CD4-positive, alpha-beta T cell treated with Interleukin-4 for 4 hours (primary cell): ENCODE measurements around the gene CDK13.
A peak's percentile ranks its signal among the peaks of the same experiment; 100 is the strongest.
"Not testable (repeated sequence)": the region's sequence is repeated elsewhere in the genome, so short reads cannot be mapped to it uniquely, and the experiment has no call there.

ENCODE experiments used
- DNase-seq: peaks from one replicate; pipeline ENCODE4 v3.0.0-alpha.2; 2020

Gene CDK13

GRCh38 chr7:40105879-40106473 is 155.9 kb downstream of the CDK13 start:
- no peak for DNase-seq

GRCh38 chr7:40115936-40116335 is 165.9 kb downstream of the CDK13 start:
- no peak for DNase-seq

- not testable (repeated sequence) for DNase-seq
Observed at GRCh38 chr7:40117199-40117598, 167.1 kb downstream of the CDK13 start.

- not testable (repeated sequence) for DNase-seq
Observed at GRCh38 chr7:40118201-40118600, 168.1 kb downstream of the CDK13 start.

- no peak for DNase-seq
Observed at GRCh38 chr7:40120020-40120419, 170.0 kb downstream of the CDK13 start.

- DNase-seq: not testable (repeated sequence)
Observed at GRCh38 chr7:40122100-40122939, 172.3 kb downstream of the CDK13 start.

- no peak for DNase-seq
Observed at GRCh38 chr7:40122940-40123254, 172.8 kb downstream of the CDK13 start.

GRCh38 chr7:40133561-40134427 is 183.7 kb downstream of the CDK13 start:
- DNase-seq: peak; percentile 24

GRCh38 chr7:40134428-40135316 is 184.6 kb downstream of the CDK13 start, which contains the start of the genes MPLKIP and SUGCT:
Gene MPLKIP, minus strand, starts transcription at chr7:40134622. Its CDS starts 55 bp downstream, at chr7:40134567.
Gene SUGCT, plus strand, starts transcription at chr7:40135005.
- DNase-seq: peak; percentile 86

- DNase-seq: no peak
Observed at GRCh38 chr7:40135317-40135610, 185.2 kb downstream of the CDK13 start.

- no peak for DNase-seq
Observed at GRCh38 chr7:40137563-40137962, 187.5 kb downstream of the CDK13 start.

GRCh38 chr7:40138973-40139372 is 188.9 kb downstream of the CDK13 start:
- no peak for DNase-seq

GRCh38 chr7:40139891-40140290 is 189.8 kb downstream of the CDK13 start:
- not testable (repeated sequence) for DNase-seq

- not testable (repeated sequence) for DNase-seq
Observed at GRCh38 chr7:40141916-40142315, 191.9 kb downstream of the CDK13 start.

GRCh38 chr7:40145596-40146130 is 195.6 kb downstream of the CDK13 start:
- DNase-seq: not testable (repeated sequence)

GRCh38 chr7:40147371-40148246 is 197.6 kb downstream of the CDK13 start:
- DNase-seq: no peak

- not testable (repeated sequence) for DNase-seq
Observed at GRCh38 chr7:40148247-40148580, 198.2 kb downstream of the CDK13 start.

- DNase-seq: no peak
Observed at GRCh38 chr7:40148671-40149070, 198.6 kb downstream of the CDK13 start.
